ENCODE measurements around the gene GPN3.
"Not testable (repeated sequence)": the region's sequence is repeated elsewhere in the genome, so short reads cannot be mapped to it uniquely, and the experiment has no call there.

GPN3 gene

DNA sequence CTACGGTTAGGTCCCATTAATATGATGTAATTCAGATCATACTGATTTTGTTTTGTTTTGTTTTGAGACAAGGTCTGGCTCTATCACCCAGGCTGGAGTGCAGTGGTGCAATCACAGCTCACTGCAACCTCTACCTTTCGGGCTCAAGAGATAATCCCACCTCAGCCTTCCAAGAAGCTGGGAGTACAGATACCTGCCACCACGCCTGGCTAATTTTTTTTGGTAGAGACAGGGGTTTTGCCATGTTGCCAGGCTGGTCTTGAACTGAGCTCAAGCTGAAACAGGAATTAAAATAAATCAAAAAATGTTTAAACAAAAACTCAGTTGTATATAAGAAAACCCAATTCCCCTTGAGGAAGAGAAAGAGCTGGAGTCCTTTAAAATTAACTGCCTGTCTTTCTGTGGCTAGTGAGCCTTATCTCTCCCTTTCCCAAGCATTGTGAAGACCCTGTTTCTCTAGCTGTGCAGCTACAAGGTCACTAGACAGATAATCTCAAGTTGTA is 46.8 kb downstream of the GPN3 start:
- TF ChIP-seq, protein P1, sequence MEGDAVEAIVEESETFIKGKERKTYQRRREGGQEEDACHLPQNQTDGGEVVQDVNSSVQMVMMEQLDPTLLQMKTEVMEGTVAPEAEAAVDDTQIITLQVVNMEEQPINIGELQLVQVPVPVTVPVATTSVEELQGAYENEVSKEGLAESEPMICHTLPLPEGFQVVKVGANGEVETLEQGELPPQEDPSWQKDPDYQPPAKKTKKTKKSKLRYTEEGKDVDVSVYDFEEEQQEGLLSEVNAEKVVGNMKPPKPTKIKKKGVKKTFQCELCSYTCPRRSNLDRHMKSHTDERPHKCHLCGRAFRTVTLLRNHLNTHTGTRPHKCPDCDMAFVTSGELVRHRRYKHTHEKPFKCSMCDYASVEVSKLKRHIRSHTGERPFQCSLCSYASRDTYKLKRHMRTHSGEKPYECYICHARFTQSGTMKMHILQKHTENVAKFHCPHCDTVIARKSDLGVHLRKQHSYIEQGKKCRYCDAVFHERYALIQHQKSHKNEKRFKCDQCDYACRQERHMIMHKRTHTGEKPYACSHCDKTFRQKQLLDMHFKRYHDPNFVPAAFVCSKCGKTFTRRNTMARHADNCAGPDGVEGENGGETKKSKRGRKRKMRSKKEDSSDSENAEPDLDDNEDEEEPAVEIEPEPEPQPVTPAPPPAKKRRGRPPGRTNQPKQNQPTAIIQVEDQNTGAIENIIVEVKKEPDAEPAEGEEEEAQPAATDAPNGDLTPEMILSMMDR (conservative IDR thresholded peaks at IDR 0.05; ENCODE audit: low read depth, low read length), result no peak
- DNase-seq (ENCODE audit: low read depth), result no peak
- no peak overlapping the region for H3K4me3 ChIP-seq (ENCODE audit: low read depth, low read length)

DNA sequence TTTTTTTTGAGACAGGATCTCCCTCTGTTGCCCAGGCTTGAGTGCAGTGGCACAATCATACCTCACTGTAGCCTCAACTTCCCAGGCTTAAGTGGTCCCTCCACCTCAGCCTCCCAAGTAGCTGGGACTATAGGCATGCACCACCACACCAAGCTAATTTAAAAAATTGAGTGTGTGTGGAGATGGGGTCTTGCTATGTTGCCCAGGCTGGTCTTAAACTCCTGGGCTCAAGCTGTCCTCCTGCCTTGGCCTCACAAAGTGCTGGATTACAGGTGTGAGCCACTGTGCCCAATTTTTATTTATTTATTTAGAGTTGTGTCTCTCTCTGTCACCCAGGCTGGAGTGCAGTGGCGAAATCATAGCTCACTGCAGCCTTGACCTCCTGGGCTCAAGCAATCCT is 47.4 kb downstream of the GPN3 start:
- not testable (repeated sequence) for H3K4me3 ChIP-seq (ENCODE audit: low read depth, low read length); DNase-seq (ENCODE audit: low read depth)

DNA sequence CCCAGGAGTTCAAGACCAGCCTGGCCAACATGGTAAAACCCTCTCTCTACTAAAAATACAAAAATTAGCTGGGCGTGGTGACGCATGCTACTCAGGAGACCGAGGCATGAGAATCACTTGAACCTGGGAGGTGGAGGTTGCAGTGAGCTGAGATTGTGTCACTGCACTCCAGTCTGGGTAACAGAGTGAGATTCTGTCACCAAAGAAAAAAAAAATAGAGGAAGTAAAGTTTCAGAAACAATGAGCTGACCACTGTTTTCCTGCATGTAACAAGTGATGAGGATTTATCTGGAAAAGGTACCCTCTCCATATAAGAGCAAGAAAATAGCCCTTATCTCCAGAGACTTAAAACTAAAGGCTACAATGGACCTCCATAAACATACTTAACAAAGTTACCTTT is 50.9 kb downstream of the GPN3 start:
- not testable (repeated sequence) for H3K4me3 ChIP-seq (ENCODE audit: low read depth, low read length); DNase-seq (ENCODE audit: low read depth)

DNA sequence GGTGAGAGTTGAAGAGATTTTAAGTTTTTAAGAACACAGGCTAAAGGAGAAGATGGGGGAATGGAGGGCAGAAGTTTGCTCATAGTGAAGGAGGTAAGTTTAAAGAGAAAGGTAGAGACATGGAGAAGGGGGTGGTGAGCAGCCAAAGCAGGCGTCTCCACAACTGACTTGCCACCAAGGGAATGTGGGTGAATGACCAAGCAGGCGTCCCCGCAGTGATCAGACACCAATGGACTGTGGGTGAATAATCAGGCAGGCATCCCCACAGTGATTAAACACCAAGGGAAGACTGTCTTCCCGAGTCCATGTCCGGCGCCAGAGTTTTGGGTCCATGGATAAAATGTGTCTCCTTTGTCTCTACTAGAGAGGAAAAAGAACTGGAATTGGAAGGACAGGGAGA is 58.0 kb downstream of the GPN3 start:
- DNase-seq (ENCODE audit: low read depth); H3K4me3 ChIP-seq (ENCODE audit: low read depth, low read length): not testable (repeated sequence)

DNA sequence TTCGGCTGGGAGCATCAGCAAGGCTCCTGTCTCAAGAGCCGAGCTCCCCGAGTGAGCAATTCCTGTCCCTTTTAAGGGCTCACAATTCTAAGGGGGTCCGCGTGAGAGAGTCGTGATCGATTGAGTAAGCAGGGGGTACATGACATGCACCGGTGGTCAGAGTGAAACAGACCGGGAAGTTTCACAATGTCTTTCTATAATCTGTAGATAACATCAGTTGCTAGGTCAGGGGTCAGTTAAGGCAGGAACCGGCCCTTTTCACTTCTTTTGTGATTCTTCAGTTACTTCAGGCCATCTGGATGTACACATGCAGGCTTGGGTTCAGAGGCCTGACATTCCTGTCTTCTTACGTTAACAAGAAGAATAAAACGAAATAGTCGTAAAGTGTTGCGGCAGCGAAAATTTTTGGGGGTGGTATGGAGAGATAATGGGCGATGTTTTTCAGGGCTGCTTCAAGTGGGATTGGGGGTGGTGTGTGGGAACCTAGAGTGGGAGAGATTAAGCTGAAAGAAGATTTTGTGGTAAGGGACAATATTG is 62.9 kb downstream of the GPN3 start:
- H3K4me3 ChIP-seq (ENCODE audit: low read depth, low read length); DNase-seq (ENCODE audit: low read depth): not testable (repeated sequence)

DNA sequence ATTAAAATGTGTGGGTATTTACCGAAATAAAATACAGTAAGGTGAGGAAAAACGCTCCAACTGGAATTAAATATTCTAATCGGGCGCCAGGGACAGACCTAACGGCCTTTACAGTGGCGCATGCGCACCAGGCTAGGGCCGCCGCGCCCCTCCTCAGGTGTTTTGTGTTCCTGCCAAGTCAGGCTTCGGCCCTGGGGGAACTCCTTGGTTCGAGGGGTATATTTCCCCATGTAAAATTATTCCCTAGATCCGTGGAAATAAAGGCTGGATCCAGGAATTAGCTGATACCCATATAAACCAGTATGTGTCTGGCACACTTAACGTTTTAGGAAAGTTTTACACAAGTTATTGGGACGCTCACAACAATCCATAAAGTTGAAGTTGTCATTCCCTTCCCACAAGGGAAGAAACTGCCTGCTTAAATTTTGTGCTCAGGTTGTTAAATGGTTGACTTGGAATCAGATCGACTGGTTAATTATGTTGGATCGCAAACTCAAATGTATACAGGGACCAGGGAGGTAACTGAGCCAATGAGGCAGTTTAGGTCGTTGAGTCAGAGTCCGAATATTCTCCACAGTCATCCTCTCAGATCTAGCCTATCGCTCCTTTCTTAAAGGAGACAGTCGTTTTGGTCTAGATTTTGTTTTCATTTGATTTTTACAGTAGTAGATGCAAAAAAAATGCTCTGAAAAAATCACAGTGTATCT is 63.9 kb downstream of the GPN3 start:
- TF ChIP-seq, protein P1 (conservative IDR thresholded peaks at IDR 0.05; ENCODE audit: low read depth, low read length), result no peak
- H3K4me3 ChIP-seq (ENCODE audit: low read depth, low read length), result peak overlapping the region; percentile 74
- DNase-seq (ENCODE audit: low read depth), result peak; percentile 68

DNA sequence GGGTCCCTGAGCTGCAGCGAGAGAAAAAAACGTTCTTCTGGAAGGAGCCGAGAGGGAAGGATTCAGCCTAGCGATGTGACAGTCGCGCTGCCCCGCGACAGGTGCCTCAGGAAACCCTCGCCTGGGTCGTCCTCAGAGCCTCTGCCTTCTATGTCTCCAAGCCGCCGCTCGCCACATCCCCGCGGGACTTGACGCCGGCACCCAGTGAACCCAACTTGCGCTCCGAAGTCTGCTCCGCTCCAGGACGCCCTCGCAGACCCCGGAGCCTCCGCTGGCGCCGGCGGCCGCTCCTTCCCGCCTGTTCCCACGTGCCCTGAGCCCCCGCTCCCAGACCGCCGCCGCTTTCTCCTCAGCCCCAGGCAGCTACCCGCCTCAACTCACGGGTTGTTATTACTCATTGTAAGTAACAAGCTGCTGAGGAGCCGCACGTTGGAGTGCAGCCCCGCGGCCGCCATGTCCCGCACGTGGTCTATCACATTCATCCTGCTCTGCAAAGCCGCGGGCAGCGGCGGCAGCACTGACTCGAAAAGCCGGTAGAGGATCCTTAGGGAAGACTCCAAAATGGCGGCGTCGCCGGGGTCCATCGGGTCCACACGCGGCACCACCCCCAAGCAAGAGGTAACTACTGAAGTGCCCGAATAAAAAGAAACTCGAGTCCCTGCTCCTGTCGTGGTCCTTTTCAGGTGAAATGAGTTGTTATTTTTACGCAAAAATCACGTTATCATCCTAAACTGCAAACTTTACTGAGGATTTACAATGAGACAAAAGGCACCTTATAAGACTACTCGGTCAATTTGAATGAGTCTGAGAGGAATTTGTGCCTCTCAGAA is 64.7 kb downstream of the GPN3 start, which contains the start of gene ANAPC7:
Gene ANAPC7 (minus strand): TSS at position 563 of the 830 bp plus-strand sequence. CDS start 81 bp downstream, at position 482.
- peak; percentile 95 for DNase-seq (ENCODE audit: low read depth)
- peak within 1 kb of the TSS; percentile 74 for H3K4me3 ChIP-seq (ENCODE audit: low read depth, low read length)
- TF ChIP-seq, protein P1 (conservative IDR thresholded peaks at IDR 0.05; ENCODE audit: low read depth, low read length), result peak; percentile 26

Data from choroid plexus epithelial cell (primary cell).